Left ventricle myocardium inferior (tissue), 1 donor: Measurements from ENCODE around the gene STX16. TPM values are rescaled to one million over a fixed set of nuclear protein-coding genes. Genes with fewer than 3 reads are reported as not detected.

Experiments
- DNase-seq: peaks from one replicate; pipeline ENCODE4 v3.0.0-alpha.2; 2020
- H3K27ac ChIP-seq: fragments of 200-600 bp; replicated peaks from 2 replicates; pipeline ENCODE4 v1.8.0; 2021
- H3K27me3 ChIP-seq: fragments of 200-600 bp; 2 replicates; pipeline ENCODE4 v1.8.0; 2021; ENCODE audit warnings: low read depth
- H3K36me3 ChIP-seq: fragments of 200-600 bp; 2 replicates; pipeline ENCODE4 v1.8.0; 2021
- H3K4me1 ChIP-seq: fragments of 200-600 bp; 2 replicates; pipeline ENCODE4 v1.8.0; 2021
- H3K4me3 ChIP-seq: fragments of 200-600 bp; 2 replicates; pipeline ENCODE4 v1.8.0; 2021; ENCODE audit warnings: mild to moderate bottlenecking, moderate library complexity
- H3K9me3 ChIP-seq: fragments of 200-600 bp; replicated peaks from 2 replicates; pipeline ENCODE4 v1.8.0; 2021
- intact Hi-C: fragments of 100-400 bp; cut with micrococcal nuclease; formaldehyde crosslinking; loops from one replicate; pipeline ENCODE4 v1.11.0; 2022
- total RNA-seq: library from RNA; stranded (reverse); fragmentation: NEBNext Ultra II Directional; extraction: Animal tissue kit (Norgen Biotek cat#: 25700); gene quantifications from one replicate; pipeline ENCODE4 v1.2.1, GENCODE V29; 2021
- TF ChIP-seq, protein P1 (sequence below): fragments of 200-600 bp; IDR thresholded peaks from 2 replicates; pipeline ENCODE4 v1.8.0; 2021; ENCODE audit warnings: antibody characterized with exemption, mild to moderate bottlenecking, borderline replicate concordance
- donor health status: DM: no; HTN: yes; CAD: no; lungs with severe emphysema.

The STX16 gene
- total RNA-seq, 1 donor from 2014 or later, result 28.0 TPM

GRCh38 chr20:58636396-58636982 is 14.6 kb upstream of the STX16 start:
- DNase-seq, result no peak
- H3K36me3 ChIP-seq, result no peaks in the 10 kb centered on the region
- peaks cover 56% of the 10 kb centered on the region for H3K27me3 ChIP-seq
- no peak overlapping the region for H3K27ac ChIP-seq
- peaks cover 4% of the 10 kb centered on the region for H3K4me1 ChIP-seq
- intact Hi-C loops, result no loop called here
- no peak overlapping the region for H3K4me3 ChIP-seq
- no peaks in the 10 kb centered on the region for H3K9me3 ChIP-seq
- TF ChIP-seq, protein P1, sequence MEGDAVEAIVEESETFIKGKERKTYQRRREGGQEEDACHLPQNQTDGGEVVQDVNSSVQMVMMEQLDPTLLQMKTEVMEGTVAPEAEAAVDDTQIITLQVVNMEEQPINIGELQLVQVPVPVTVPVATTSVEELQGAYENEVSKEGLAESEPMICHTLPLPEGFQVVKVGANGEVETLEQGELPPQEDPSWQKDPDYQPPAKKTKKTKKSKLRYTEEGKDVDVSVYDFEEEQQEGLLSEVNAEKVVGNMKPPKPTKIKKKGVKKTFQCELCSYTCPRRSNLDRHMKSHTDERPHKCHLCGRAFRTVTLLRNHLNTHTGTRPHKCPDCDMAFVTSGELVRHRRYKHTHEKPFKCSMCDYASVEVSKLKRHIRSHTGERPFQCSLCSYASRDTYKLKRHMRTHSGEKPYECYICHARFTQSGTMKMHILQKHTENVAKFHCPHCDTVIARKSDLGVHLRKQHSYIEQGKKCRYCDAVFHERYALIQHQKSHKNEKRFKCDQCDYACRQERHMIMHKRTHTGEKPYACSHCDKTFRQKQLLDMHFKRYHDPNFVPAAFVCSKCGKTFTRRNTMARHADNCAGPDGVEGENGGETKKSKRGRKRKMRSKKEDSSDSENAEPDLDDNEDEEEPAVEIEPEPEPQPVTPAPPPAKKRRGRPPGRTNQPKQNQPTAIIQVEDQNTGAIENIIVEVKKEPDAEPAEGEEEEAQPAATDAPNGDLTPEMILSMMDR, result no peak

DNA sequence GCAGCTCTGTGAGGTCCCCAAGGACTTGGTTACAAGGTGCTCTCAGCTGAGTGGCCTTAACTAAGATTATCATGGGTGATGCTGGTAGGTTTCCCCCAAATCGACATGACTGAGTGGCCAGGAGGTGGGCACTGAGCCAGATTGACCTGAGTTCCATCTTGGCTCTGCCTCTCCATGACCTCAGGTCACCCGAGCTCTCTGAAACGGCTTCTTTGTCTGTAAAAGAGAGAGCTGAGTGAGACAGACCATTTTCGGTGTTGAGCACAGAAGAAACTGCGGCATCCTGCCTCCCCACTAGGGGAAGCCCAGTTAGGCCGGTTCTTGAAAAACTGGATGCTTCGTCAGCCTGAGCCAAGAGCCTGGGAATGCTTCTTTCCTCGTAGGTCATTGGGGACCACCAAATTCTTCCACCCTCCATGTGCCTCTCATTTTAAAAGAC is 14.1 kb upstream of the STX16 start:
- no peaks in the 10 kb centered on the region for H3K36me3 ChIP-seq
- TF ChIP-seq, protein P1, result peak; percentile 12
- peaks cover 4% of the 10 kb centered on the region for H3K4me1 ChIP-seq
- H3K27me3 ChIP-seq, result peaks cover 58% of the 10 kb centered on the region
- intact Hi-C loops, result no loop called here
- no peak overlapping the region for H3K27ac ChIP-seq
- no peak for DNase-seq
- H3K4me3 ChIP-seq, result no peak overlapping the region
- no peaks in the 10 kb centered on the region for H3K9me3 ChIP-seq

DNA sequence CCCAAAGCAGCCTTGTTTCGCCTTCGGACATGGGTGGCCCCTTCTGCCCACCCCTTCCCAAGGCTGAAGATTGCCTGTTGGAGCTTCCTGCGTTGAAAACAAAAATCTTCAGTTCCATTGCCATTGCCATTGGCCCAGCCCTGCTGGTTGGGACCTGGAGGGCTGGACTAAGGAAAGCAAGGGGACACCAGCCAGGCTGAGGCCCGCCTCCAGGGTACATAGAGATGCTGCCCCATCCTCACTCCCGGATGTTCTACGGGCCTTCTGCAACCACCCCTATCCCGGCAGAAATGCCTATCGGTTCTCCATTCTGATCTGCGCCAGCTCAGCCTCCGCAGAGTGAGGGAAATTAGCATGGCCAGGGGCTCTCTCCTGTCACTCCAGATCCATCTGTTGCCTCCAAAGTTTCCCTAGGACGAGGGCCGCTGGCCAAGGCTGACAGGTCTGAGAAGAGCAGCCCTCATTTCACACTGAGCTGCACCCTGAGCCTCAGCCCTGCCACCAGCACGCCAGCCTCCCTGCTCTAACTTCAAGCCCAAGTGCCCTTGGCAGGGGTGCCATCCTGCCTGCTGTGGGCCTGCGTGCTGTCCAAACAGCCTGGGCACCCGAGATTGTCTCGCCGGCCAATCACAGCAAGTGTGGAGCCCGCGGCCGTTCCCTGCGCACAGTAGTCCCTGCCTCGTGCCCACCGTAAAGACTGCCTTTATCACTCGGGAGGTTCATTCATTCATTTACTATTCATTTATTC is 13.4 kb upstream of the STX16 start:
- no peak overlapping the region for H3K27ac ChIP-seq
- intact Hi-C loops, result no loop called here
- no peaks in the 10 kb centered on the region for H3K36me3 ChIP-seq
- H3K4me1 ChIP-seq, result peaks cover 4% of the 10 kb centered on the region
- no peak overlapping the region for H3K4me3 ChIP-seq
- H3K27me3 ChIP-seq, result peaks cover 65% of the 10 kb centered on the region
- TF ChIP-seq, protein P1, result no peak
- H3K9me3 ChIP-seq, result no peaks in the 10 kb centered on the region
- DNase-seq, result no peak

GRCh38 chr20:58638467-58639181 is 12.5 kb upstream of the STX16 start:
- TF ChIP-seq, protein P1, result no peak
- H3K4me1 ChIP-seq, result peaks cover 4% of the 10 kb centered on the region
- no peaks in the 10 kb centered on the region for H3K36me3 ChIP-seq
- intact Hi-C loops, result no loop called here
- H3K27ac ChIP-seq, result no peak overlapping the region
- H3K4me3 ChIP-seq, result no peak overlapping the region
- H3K27me3 ChIP-seq, result peaks cover 65% of the 10 kb centered on the region
- no peaks in the 10 kb centered on the region for H3K9me3 ChIP-seq
- DNase-seq, result no peak

- intact Hi-C loops, result no loop called here
- Histone ChIP-seq H3K9me3 (no peaks in the 10 kb centered on the region), H3K27me3 (peaks cover 64% of the 10 kb centered on the region), H3K4me3 (no peak overlapping the region), H3K4me1 (peaks cover 4% of the 10 kb centered on the region), H3K27ac (no peak overlapping the region), H3K36me3 (no peaks in the 10 kb centered on the region)
- DNase-seq, result no peak
- TF ChIP-seq, protein P1, result no peak
Observed at GRCh38 chr20:58639182-58640146, 11.6 kb upstream of the STX16 start.
